ENCODE results near the gene TAMM41.
"Not testable (repeated sequence)": the region's sequence is repeated elsewhere in the genome, so short reads cannot be mapped to it uniquely, and the experiment has no call there.

Gene TAMM41

GRCh38 chr3:11768604-11769003 lies 78.1 kb downstream of the TAMM41 start:
- no peak overlapping the region for H3K9ac ChIP-seq (ENCODE audit: low read length in 2 of 2)
- no peak overlapping the region for H3K4me3 ChIP-seq (ENCODE audit: low read length in 2 of 2)
- H3K9me3 ChIP-seq (ENCODE audit: control insufficient read depth in 2 of 2, low read length in 2 of 2), result no peaks in the 10 kb centered on the region
- H3K27me3 ChIP-seq (ENCODE audit: control insufficient read depth in 1 of 2, insufficient read depth in 2 of 2, low read length in 2 of 2), result no peaks in the 10 kb centered on the region
- no peaks in the 10 kb centered on the region for H3K36me3 ChIP-seq (ENCODE audit: control insufficient read depth in 2 of 2, insufficient read depth in 2 of 2, low read length in 2 of 2)
- peaks cover 10% of the 10 kb centered on the region for H3K4me1 ChIP-seq (ENCODE audit: control insufficient read depth, insufficient read depth, low read length)
- H3K27ac ChIP-seq (ENCODE audit: low read length), result no peak overlapping the region

GRCh38 chr3:11764931-11765363 lies 81.7 kb downstream of the TAMM41 start:
- no peaks in the 10 kb centered on the region for H3K27me3 ChIP-seq (ENCODE audit: control insufficient read depth in 1 of 2, insufficient read depth in 2 of 2, low read length in 2 of 2)
- no peak overlapping the region for H3K9ac ChIP-seq (ENCODE audit: low read length in 2 of 2)
- H3K9me3 ChIP-seq (ENCODE audit: control insufficient read depth in 2 of 2, low read length in 2 of 2), result no peaks in the 10 kb centered on the region
- no peak overlapping the region for H3K4me3 ChIP-seq (ENCODE audit: low read length in 2 of 2)
- no peak overlapping the region for H3K27ac ChIP-seq (ENCODE audit: low read length)
- no peaks in the 10 kb centered on the region for H3K4me1 ChIP-seq (ENCODE audit: control insufficient read depth, insufficient read depth, low read length)
- no peaks in the 10 kb centered on the region for H3K36me3 ChIP-seq (ENCODE audit: control insufficient read depth in 2 of 2, insufficient read depth in 2 of 2, low read length in 2 of 2)

- Histone ChIP-seq H3K9ac (ENCODE audit: low read length in 2 of 2) (no peak overlapping the region), H3K9me3 (ENCODE audit: control insufficient read depth in 2 of 2, low read length in 2 of 2) (no peaks in the 10 kb centered on the region), H3K4me1 (ENCODE audit: control insufficient read depth, insufficient read depth, low read length) (no peaks in the 10 kb centered on the region), H3K4me3 (ENCODE audit: low read length in 2 of 2) (no peak overlapping the region), H3K36me3 (ENCODE audit: control insufficient read depth in 2 of 2, insufficient read depth in 2 of 2, low read length in 2 of 2) (no peaks in the 10 kb centered on the region), H3K27me3 (ENCODE audit: control insufficient read depth in 1 of 2, insufficient read depth in 2 of 2, low read length in 2 of 2) (no peaks in the 10 kb centered on the region), H3K27ac (ENCODE audit: low read length) (no peak overlapping the region)
Observed at GRCh38 chr3:11759996-11760395, 86.7 kb downstream of the TAMM41 start.

- H3K9me3 ChIP-seq (ENCODE audit: control insufficient read depth in 2 of 2, low read length in 2 of 2), result no peaks in the 10 kb centered on the region
- no peak overlapping the region for H3K4me3 ChIP-seq (ENCODE audit: low read length in 2 of 2)
- no peaks in the 10 kb centered on the region for H3K4me1 ChIP-seq (ENCODE audit: control insufficient read depth, insufficient read depth, low read length)
- H3K9ac ChIP-seq (ENCODE audit: low read length in 2 of 2), result no peak overlapping the region
- no peaks in the 10 kb centered on the region for H3K27me3 ChIP-seq (ENCODE audit: control insufficient read depth in 1 of 2, insufficient read depth in 2 of 2, low read length in 2 of 2)
- H3K27ac ChIP-seq (ENCODE audit: low read length), result no peak overlapping the region
- H3K36me3 ChIP-seq (ENCODE audit: control insufficient read depth in 2 of 2, insufficient read depth in 2 of 2, low read length in 2 of 2), result no peaks in the 10 kb centered on the region
Observed at GRCh38 chr3:11757929-11758328, 88.8 kb downstream of the TAMM41 start.

- H3K9me3 ChIP-seq (ENCODE audit: control insufficient read depth in 2 of 2, low read length in 2 of 2), result no peaks in the 10 kb centered on the region
- no peaks in the 10 kb centered on the region for H3K4me1 ChIP-seq (ENCODE audit: control insufficient read depth, insufficient read depth, low read length)
- no peak overlapping the region for H3K27ac ChIP-seq (ENCODE audit: low read length)
- no peak overlapping the region for H3K4me3 ChIP-seq (ENCODE audit: low read length in 2 of 2)
- H3K36me3 ChIP-seq (ENCODE audit: control insufficient read depth in 2 of 2, insufficient read depth in 2 of 2, low read length in 2 of 2), result no peaks in the 10 kb centered on the region
- H3K27me3 ChIP-seq (ENCODE audit: control insufficient read depth in 1 of 2, insufficient read depth in 2 of 2, low read length in 2 of 2), result no peaks in the 10 kb centered on the region
- H3K9ac ChIP-seq (ENCODE audit: low read length in 2 of 2), result no peak overlapping the region
Observed at GRCh38 chr3:11757441-11757875, 89.2 kb downstream of the TAMM41 start.

GRCh38 chr3:11755276-11755675 lies 91.4 kb downstream of the TAMM41 start:
- Histone ChIP-seq H3K27ac (ENCODE audit: low read length) (no peak overlapping the region), H3K27me3 (ENCODE audit: control insufficient read depth in 1 of 2, insufficient read depth in 2 of 2, low read length in 2 of 2) (no peaks in the 10 kb centered on the region), H3K4me1 (ENCODE audit: control insufficient read depth, insufficient read depth, low read length) (no peaks in the 10 kb centered on the region), H3K4me3 (ENCODE audit: low read length in 2 of 2) (no peak overlapping the region), H3K9ac (ENCODE audit: low read length in 2 of 2) (no peak overlapping the region), H3K36me3 (ENCODE audit: control insufficient read depth in 2 of 2, insufficient read depth in 2 of 2, low read length in 2 of 2) (no peaks in the 10 kb centered on the region), H3K9me3 (ENCODE audit: control insufficient read depth in 2 of 2, low read length in 2 of 2) (no peaks in the 10 kb centered on the region)

GRCh38 chr3:11752254-11752653 lies 94.4 kb downstream of the TAMM41 start:
- not testable (repeated sequence) for H3K4me3 ChIP-seq (ENCODE audit: low read length in 2 of 2); H3K9me3 ChIP-seq (ENCODE audit: control insufficient read depth in 2 of 2, low read length in 2 of 2); H3K36me3 ChIP-seq (ENCODE audit: control insufficient read depth in 2 of 2, insufficient read depth in 2 of 2, low read length in 2 of 2); H3K9ac ChIP-seq (ENCODE audit: low read length in 2 of 2); H3K27me3 ChIP-seq (ENCODE audit: control insufficient read depth in 1 of 2, insufficient read depth in 2 of 2, low read length in 2 of 2); H3K4me1 ChIP-seq (ENCODE audit: control insufficient read depth, insufficient read depth, low read length); H3K27ac ChIP-seq (ENCODE audit: low read length)

GRCh38 chr3:11748306-11748705 lies 98.4 kb downstream of the TAMM41 start:
- H3K9me3 ChIP-seq (ENCODE audit: control insufficient read depth in 2 of 2, low read length in 2 of 2); H3K9ac ChIP-seq (ENCODE audit: low read length in 2 of 2); H3K27ac ChIP-seq (ENCODE audit: low read length); H3K4me1 ChIP-seq (ENCODE audit: control insufficient read depth, insufficient read depth, low read length); H3K36me3 ChIP-seq (ENCODE audit: control insufficient read depth in 2 of 2, insufficient read depth in 2 of 2, low read length in 2 of 2); H3K4me3 ChIP-seq (ENCODE audit: low read length in 2 of 2); H3K27me3 ChIP-seq (ENCODE audit: control insufficient read depth in 1 of 2, insufficient read depth in 2 of 2, low read length in 2 of 2): not testable (repeated sequence)

Measured in stomach smooth muscle (tissue), 2 donors.